GM13977 (cell line): ENCODE data around the gene SHISA2.

Source experiments
- DNase-seq: peaks from one replicate; pipeline ENCODE4 v3.0.0; 2012; ENCODE audit warnings: low spot score
- CTCF ChIP-seq: IDR thresholded peaks from 2 replicates; pipeline ENCODE4 v1.5.1; 2012; ENCODE audit warnings: mild to moderate bottlenecking, control low read depth; ENCODE audit not compliant: insufficient read depth; ENCODE audit errors: extremely low read depth, missing control alignments
- in situ Hi-C: fragments of 300-500 bp; cut with MboI; formaldehyde crosslinking; loops from one replicate; pipeline ENCODE4 v1.12.0; 2022; ENCODE audit warnings: low sequenced_read_pairs, low pct_unique_long_range_greater_than_20kb, mixed read lengths, inconsistent platforms; ENCODE audit not compliant: unreplicated experiment

Gene SHISA2

GRCh38 chr13:26048741-26049140 is 3.1 kb downstream of the SHISA2 start:
- DNase-seq = no peak
- TF ChIP-seq CTCF = no peak
- in situ Hi-C loops = no loop called here

GRCh38 chr13:26047040-26047439 is 4.8 kb downstream of the SHISA2 start:
- no peak for DNase-seq
- no peak for TF ChIP-seq CTCF
- in situ Hi-C loops = no loop called here

- in situ Hi-C loops = no loop called here
- TF ChIP-seq CTCF = no peak
- DNase-seq = no peak
Measured at GRCh38 chr13:26046639-26047038, 5.2 kb downstream of the SHISA2 start.

GRCh38 chr13:26045142-26045541 is 6.7 kb downstream of the SHISA2 start:
- in situ Hi-C loops = no loop called here
- DNase-seq = no peak
- no peak for TF ChIP-seq CTCF

GRCh38 chr13:26042785-26043184 is 9.0 kb downstream of the SHISA2 start:
- no peak for TF ChIP-seq CTCF
- DNase-seq = no peak
- in situ Hi-C loops = no loop called here

GRCh38 chr13:26041444-26041843 is 10.4 kb downstream of the SHISA2 start:
- no peak for TF ChIP-seq CTCF
- no peak for DNase-seq

GRCh38 chr13:26038931-26039475 is 12.8 kb downstream of the SHISA2 start:
- DNase-seq = no peak
- in situ Hi-C loops = no loop called here
- TF ChIP-seq CTCF = no peak

More at GRCh38 chr13:26041444-26041843, 10.4 kb downstream of the SHISA2 start:
- in situ Hi-C loops = no loop called here
